Hematopoietic multipotent progenitor cell treated with erythropoietin and hydrocortisone succinate and interleukin-3 and kit ligand, for 15 days (in vitro differentiated cells): ENCODE data around the gene FAM81B.

ENCODE experiments used
- DNase-seq: peaks from one replicate; pipeline ENCODE4 v3.0.0-alpha.2; 2015; ENCODE audit warnings: low spot score

FAM81B gene

DNA sequence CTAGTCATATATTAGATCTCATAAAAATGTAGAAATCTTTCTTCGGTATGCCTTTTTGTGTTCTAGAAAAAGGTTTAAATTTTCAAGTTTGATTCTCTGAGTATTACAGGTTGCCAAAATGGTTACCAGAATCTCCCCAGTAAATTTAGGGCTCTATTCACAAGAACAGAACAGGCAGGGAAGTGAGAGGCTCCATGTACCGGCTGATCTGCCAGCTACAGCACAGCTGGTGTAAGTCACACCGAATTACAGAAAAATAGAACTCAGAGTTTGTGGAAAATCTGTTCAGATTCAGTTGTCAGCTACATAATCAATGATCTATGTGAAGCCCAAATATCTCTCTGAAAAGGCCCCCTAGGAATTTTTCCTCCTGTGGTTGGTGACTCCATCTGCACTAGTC, 10.5 kb downstream of the FAM81B start:
- no peak for DNase-seq

DNA sequence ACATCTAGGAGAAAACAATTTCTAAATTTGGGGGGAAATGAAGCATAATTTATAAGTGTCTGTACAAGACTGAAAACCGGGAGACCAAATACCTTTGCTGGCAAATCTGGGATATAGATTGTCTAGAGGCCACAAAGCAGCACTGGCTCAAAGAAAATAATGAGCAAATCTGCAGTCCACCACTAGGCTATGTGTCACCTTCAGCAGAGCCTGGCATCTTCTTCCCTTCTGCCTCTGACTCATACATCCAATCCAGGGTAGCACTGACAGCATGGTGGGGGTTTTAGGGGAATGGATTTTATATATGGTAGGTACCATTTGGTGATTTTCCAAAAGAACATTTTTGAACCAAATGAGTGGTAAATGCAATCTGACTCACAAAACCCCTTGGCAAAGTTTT, 12.8 kb downstream of the FAM81B start:
- DNase-seq = no peak

DNA sequence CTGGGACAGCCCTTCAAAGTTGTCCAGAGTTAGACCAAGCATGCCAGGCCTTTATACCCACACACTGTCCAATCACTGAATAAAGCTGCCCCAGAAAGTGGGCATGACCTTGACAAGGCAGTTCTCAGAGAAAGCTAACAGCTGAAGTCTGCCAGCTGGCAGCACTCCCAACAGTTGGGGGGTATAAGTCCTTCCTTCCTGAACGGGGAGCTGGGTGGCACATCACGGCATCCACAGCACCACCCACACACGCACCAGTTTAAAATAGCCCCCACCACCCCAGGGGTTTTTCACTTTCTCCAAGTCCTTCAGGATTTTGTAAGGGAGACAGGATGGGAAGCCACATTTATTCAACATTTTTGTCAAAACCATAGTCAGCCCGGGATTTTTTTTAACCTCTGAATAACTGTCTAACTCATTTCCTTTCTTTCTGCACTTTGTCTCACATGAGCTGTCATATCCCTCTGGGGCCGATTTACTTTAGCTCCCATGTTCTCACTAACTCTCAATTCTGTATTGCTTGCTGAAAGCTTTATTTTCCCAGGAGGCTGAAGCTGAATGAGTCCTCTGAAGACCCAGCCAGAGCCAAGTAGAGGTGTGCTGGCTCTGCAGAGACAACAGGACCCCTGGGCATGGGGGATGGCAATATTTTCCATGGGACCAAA, 15.4 kb downstream of the FAM81B start:
- DNase-seq = no peak

DNA sequence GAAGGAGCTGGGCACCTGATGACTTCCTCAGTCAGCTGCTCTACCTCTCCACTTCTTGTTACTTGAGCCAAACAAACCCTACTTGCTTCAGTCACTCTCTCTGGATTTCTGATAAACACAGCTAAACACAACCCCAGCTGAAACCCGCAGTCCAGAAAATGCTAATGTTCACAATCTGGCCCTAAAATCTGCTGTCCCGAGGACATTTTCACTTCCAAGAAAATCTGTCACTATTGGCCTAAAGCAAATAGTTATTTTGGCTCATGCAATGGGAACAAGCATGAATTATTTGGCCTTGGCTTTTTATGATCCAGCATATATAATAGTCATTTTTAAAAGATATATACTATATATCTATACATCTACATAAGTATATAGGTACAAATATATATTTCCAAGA, 19.1 kb downstream of the FAM81B start:
- no peak for DNase-seq

DNA sequence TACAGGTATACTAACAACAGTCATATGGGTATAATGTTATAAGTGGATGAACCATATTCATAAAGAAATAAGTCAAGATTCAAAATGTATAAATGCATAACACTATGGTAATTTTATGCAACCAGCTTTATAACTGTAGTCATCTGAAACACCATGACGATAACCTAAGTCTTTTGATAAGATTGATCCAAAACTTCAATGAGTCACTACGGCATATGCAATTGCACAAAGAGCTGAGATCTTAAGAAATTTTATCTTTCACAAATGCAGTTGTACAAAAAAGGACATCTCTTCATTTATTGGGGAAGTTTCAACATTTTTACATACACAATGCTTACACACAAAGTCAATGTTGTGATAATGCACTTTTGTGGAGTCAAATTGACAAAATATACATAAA, 20.3 kb downstream of the FAM81B start:
- DNase-seq = no peak

DNA sequence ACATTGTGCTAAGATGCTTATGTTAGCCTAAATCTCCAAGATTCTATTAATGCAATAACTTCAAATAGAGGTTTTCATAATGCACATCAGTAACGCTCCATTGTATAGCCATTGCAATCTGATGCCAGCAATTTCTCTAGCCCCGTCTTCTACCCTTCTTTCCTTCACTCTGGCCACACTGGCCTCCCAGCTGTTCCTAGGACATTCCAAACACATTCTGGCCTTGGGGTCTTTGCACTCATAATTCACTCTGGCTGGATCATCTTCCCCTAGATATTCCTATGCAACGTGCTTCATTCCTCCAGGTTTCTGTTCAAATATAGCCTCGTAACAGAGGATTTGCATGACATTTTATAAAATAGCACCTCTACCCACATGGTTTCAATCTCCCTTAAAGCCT, 23.3 kb downstream of the FAM81B start:
- no peak for DNase-seq

DNA sequence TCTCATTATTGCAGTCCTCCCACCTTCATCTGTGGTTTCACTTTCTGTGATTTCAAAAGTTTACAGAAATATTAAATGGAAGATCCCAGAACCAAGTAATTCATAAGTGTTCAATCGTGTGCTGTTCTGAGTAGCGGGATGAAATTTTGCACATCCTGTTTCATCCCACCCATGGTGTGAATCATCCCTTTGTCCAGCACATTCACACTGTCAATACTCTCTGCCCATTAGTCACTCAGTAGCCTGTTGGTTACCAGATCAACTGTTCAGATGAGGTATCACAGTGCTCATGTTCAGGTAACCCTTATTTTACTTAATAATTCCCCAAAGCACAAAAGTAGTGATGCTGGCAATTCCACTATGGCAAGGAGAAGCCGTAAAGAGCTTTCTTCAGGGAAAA, 26.8 kb downstream of the FAM81B start:
- DNase-seq = no peak

DNA sequence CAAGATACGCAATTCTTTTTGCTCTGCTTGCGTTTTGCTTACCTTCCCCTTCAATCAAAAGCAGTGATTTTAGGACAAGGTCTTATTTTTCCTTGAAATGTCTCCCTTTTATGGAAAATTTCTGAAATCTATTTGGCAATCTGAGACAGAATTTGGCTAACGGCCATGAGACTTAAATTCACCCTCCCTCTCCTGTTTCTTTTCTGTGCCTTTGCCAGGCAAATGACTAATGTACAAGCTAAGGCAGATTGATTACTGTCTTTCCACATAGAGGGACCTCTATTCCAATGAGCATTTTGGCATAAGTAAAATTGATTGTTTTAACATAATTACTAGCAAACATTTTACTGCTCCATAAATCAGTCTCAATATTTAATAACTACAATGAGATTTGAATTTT, 31.7 kb downstream of the FAM81B start:
- DNase-seq = no peak

DNA sequence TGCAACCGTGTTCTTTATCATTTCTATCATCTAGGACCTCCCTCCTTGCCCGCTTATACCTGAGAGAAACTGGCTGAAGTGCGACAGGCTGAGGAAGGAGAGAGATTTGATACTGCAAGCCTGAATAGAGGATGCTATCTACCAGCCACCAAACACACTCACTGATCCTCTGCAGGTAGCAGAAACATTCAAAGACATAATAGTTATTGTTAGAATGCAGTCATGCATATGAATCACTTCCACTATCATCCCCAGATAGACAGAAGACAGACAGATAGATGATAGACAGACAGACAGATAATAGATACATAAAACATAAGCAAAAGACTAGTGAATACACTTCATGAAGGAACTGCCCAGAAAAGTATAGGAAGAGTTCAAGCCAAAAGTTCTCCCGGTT, 32.9 kb downstream of the FAM81B start:
- no peak for DNase-seq

DNA sequence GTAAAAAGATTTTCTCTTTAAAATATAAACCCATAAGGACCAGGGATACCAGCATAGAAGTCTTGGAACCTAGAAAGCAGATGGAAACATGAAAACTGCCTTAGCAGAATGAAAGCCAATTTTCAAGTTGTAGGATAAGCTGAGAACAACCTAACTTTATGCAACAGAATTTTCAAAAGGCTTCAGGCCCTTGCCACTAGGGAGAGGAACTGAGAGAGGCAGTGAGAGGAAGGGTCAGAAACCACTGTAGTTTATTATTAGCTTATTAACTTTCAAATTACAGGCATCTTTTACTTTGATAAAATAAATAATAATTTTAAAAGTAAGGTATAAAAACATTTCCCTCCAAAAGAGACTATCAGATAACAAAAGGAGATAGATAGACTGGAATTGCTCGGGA, 33.4 kb downstream of the FAM81B start:
- DNase-seq = no peak

DNA sequence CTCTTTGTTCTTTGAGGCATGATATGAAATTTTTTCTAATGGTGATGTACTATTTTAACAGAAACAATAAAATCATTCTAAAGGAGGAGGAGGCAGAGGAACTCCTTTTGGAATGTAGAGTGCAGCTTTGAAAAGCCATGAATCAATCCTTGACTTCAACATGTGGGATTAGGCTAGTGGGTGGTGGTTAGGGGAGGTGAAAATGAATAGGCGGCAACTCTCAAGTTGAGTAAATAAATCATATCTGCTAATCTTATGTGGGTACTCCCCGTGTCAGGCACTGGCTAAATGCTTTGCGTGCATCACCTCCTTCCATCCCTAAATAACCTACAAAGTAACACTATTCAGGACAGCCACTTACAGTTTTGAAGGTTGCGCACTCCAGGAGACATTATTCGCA, 35.1 kb downstream of the FAM81B start:
- no peak for DNase-seq

DNA sequence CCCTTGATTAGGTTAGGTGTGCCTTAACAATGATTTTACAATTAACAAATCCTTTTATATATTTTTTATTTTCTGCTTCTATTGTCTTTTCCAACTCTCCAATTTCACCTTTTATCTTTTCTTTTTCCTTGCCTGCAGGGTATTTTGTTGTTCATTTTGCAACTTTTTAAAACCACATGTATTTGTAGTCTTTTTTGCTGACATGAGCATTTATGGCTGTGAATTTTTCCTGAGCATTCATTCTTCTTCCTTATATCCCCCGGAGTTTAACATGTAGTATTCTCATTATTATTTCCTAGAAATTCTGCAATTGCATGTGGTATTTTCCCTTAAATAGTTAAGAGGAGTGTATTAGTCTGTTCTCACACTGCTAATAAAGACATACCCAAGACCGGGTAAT, 41.6 kb downstream of the FAM81B start:
- DNase-seq = no peak

DNA sequence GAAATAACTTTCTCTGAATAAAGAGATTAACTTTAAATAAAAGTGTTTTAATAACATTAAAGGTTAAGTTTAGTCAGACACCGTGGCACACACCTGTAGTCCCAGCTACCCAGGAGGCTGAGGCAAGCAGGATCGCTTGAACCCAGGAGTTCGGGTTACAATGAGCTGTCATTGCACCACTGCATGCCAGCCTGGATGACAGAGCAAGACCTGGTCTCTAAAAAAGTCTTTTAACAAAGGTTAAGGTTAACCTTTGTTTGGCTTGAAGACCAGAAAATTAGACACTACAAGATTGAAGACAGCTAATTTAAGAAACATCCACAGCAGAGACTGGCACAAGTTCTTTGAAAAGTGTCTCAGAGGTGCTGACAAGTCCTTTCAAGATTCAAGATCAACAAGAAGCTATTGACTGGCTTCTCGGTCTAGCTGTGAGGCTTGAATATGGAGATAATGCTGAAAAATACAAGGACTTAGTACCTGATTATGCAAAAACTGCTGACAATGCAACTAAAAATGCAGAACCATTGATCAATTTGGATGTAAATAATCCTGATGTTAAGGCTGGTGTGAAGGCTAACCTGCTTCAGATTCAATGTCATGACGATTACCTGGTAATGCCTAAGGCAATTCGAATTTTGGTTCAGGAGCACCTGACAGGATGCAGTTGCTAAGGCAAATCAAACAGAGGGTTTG, 48.8 kb downstream of the FAM81B start:
- DNase-seq = no peak

DNA sequence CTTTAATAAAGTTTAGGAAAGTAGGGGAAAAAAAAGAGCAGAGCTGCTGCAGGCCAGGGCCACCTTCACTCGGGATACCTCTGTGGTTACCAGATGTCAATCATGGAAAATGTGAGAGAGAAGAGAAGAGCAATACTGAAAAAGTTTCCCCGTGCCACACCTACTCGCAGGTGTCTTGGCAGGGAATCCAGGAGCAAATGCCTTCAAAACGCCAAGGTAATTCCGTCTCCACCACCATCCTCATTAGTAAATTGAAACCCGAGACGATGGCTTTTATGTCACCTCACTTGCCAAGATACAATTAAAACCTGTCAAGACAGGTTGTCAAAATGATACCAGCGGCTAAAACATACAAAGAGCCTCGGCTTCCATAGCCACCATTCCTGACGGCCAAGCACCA, 49.7 kb downstream of the FAM81B start:
- no peak for DNase-seq

DNA sequence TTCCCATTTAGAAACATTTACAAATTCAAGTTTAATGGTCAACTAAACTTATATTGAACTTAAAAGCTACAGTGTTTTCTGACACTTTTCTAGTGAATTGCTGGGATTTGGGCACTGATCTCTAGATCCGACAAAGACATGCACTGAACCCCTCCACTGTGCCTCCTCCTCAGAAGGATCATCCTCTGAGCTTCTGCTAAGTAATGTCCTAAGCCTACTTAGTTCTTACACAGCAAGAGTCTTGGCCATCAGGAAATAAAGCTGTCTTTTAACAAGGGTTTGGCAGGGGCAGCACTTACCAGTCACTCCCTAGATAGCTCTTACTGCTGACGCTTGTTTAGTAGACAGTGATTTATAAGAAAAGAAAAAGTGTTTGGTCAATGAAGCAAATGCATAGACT, 50.5 kb downstream of the FAM81B start:
- DNase-seq = no peak

DNA sequence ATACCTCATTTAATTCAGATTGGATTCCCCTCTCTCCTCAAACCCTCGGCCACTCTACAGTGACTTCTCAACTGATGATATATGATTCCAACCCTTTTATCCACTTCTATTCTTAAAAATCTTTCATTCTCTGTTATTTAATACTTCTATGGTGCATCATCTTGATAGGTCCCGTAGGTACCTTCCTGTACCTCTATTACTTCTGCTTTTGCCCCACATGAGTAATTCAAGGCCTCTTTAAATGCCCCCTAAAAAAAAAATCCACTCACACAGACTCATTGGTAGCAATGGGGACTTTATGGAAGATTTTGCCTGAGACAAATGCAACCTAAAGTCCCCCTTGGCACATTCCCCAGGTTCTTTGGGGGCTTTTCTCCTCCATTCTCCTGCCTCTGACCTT, 54.3 kb downstream of the FAM81B start:
- DNase-seq = no peak

DNA sequence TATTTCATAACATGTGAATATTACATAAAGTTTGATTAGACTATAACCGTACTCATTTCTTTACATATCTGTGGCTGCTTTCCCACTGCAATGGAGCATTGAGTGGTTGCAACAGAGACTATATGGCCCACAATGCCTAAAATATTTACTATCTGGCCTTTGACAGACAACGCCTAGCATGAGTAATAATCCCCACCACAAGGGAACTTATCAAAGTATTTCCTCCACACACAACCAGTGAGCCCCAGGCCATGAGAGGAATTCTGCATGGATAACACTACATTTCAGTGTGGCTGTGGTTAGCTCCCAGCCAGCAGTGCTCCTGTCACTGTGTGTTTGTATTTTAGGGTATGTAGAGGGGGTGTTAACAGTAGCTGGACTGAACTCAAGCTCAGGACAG, 54.8 kb downstream of the FAM81B start:
- no peak for DNase-seq

DNA sequence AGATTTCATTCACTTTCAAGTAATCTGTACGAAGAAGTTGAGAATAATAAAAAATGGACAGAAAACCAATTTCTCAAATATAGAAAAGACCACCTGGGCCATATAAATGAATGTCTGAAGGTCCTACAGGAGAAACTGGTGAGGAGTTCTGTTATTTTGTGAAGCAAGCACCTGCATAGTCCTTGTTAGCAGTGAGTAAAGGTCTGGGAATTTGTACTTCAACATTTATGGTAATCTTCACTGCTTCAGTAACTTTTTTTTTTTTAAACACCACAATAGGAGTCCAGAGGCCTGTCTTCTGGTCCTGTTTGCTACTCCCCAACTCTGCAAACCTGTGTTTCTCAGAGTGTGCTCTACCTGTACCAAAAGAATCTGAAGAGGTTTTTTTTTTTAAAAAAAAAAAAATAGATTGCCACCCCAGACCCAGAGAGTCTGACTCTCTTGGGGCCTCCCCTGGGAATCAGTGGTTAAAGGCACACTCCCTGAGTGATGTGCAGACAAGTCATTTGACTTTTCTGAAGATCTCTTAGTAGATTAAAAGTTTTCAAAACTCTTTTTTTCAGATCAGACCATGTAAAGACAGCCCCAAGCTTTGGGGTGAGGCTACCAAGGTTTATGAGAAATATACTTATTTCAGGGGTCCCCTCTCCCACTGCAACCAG, 55.5 kb downstream of the FAM81B start:
- DNase-seq = no peak

DNA sequence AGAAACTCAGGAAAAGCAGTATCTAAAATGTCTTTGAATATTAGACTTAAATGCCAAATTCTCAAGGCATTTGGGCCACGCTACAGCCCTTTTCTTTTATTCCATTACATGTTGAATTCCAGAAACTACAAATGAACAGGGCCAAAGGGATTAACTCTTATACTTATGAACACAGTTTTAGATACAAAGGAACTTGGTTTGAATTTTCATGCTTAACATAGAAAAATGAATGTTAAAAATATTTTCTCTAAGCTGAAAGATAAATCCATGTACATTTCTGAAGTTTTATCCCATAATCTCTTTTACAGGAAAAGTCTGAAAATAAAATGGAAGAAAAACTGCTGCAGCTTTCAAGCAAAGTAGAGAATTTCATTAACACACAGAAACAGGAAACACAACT, 56.8 kb downstream of the FAM81B start:
- no peak for DNase-seq

DNA sequence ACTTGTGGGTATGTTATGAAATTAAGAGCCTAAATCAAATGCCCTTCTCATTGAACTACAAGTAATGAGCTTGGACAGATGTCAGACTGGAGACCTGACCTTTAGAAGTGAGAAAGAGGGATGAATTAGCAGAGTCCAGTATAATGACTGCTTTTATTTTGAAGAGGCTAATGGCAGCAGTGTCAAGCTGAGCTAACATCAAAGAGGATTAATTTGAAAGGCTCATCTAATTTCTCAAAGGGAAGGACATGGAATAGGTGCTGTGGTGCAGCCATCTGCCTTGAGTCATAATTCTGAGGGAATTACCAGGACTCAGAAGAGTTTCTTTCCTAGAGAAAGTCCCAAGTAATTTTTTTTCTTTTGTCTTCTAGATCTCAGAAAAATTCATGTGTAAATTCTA, 57.6 kb downstream of the FAM81B start:
- no peak for DNase-seq

DNA sequence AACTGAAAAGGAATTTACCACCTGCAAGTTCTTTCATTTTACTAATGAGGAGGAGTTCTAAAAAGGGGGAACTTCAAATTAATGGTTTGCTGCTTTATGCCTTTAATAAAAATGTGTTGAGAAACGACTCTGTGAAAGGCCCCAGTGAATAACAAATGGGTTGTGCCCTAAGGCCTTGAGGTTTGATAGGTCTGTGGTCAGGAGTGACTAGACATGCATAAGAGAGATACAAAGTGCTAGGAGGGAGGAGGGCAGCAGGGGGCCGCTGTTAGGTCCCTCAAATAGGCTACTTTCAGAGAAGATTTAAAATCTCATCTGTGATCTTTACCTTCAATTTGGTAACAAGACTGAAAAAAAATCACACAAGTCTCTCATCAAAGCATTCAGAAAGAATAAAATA, 58.3 kb downstream of the FAM81B start:
- no peak for DNase-seq

DNA sequence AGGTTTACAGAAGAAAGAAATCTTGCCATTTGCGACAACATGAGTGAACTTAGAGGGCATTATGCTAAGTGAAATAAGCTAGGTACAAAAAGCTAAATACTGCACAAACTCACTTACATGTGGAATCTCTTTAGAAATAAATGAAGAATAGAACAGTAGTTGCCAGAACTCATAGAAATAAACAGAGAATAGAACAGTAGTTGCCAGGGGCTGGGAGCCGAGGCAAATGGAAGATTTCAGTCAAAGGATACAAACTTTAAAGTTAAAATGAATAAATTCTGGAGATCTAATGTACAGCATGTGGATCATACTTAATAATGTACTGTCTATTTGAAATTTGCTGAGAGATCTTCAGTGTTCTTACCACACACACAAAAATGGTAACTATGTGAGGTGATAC, 63.4 kb downstream of the FAM81B start:
- DNase-seq = no peak

DNA sequence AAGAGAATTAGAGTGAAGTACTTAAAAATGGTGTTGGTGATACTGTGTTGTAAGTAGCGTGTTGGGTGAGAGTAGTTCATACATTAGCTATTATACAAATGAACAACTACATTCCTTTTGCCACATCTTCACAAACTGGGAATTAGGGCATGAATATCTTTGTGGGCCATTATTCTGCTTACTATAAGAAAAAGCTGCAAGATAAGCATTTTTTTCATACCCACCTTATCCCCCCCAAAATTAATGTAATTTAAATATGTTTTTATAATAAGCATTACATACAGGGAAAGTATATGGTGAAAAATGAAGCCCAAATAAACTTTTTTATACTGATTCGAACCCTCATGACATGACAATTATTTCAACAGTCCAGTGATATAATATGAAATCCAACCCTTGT, 69.5 kb downstream of the FAM81B start:
- DNase-seq = no peak

DNA sequence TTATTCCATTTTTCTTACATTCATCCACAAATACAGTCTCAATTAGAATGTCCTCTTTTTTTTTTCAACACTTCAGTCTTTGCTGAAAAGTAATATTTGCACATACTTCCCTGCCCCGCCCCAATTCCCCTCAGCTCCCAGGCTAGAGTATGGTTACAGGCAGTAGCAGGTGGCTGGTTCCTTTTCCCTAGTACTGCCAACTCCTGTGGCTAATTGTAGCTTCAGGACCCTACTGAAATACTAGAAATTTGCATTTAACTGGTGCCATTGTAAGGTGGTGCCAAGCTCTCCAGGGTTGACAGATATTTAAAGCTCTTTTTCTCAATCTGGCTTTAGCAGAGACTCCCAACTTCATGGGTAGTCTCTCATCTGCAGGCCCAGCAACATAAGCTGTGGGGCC, 80.3 kb downstream of the FAM81B start:
- no peak for DNase-seq
